Measurements from ENCODE around the gene ADAM33.

ADAM33 gene

DNA sequence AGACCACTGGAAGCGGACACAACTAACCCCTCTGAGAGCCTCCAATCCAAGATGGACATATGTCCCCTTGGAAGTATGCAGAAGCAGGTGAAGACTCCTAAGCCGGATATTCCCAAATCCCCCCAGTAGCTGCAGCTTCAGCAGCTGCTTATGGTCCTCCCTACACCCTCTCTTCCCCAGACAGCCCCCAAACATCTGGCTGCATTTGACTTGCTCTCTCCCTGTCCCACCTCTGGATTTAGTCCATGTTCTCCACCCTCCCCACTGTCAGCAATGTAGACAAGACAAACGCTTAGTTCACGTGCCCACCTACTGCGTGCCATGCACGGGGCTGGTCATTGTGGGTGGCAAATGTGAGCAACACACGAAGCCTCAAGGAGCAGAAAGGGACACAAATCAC lies 4.6 kb upstream of the ADAM33 start:
- no peak for DNase-seq

DNA sequence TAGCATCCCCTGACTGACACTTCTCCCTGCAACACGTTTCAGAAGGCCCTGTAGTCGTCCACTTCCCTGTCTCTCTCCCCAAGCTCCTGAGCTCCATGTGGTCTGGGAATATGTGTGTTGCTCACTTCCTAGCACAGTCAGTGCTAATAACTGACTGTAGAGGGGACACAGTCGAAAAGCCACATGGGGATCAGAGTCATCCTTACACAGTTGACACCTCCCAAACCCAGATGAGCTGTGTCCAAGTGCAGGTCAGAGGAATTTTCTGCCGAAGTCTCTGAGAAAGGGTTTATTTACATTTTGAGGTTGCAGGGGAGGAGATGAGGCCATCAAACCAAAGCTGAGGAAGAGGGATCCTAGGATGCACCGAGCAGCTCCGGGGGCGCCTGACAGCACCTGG lies 3.5 kb upstream of the ADAM33 start:
- no peak for DNase-seq

DNA sequence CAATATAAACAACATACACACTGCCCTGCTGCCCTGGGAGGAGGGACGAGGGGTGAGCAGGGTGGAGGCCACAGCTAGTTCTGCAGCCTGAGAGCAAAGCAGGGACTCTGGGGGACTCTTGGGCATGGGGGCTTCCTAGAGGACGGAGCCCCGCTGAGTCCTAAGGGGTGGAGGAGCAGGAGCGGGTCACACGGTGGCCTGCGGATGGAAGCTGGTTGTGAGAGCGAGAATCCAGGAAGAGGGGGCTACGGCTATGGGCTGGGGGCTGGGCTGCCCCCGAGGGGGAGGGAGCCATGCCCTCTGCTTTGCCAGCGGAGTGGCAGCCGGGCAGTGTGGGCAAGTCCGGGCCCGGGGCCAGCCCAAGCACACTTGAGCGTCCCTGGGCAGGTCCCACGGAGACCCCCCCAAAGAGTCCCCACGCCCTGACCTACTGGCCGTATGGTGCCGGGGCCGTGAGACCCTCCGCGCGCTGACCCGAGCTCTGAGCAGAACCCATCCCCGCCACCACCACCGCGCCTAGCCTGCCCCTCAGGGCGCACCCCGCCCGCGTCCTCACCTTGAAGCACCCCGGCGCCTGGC lies 369 bp downstream of the ADAM33 start:
- no peak for DNase-seq

DNA sequence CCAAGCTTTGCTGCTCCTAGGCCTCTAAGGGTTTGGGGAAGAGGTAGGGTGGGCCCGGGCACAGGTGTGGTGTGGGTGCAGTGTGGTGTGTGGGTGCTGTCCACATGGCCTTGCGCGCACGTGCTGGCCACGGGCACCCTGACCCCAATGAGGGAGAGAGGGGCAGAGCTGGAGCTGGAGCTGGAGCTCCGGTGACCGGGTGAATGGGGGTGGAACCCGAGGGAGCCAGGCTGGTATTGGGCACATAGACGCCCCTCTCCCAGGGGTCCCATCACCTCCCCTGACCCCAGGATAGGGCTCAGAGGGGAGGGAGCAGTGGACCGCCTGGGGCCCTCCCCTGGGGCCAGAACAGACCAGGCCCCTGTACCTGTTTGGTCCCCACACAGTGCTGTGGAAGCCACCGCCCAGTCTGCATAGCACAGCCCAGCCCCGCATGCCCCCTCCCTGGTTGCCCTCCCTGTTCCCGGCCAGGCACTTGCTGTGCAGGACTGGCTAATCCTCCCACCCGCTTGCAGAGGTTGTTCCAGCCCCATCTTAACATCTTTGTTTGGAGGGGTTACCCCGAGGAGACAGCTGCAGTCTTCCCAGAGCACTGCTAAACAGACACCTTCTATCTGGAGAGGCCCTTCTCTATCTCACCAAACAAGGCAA lies 984 bp downstream of the ADAM33 start:
- no peak for DNase-seq

DNA sequence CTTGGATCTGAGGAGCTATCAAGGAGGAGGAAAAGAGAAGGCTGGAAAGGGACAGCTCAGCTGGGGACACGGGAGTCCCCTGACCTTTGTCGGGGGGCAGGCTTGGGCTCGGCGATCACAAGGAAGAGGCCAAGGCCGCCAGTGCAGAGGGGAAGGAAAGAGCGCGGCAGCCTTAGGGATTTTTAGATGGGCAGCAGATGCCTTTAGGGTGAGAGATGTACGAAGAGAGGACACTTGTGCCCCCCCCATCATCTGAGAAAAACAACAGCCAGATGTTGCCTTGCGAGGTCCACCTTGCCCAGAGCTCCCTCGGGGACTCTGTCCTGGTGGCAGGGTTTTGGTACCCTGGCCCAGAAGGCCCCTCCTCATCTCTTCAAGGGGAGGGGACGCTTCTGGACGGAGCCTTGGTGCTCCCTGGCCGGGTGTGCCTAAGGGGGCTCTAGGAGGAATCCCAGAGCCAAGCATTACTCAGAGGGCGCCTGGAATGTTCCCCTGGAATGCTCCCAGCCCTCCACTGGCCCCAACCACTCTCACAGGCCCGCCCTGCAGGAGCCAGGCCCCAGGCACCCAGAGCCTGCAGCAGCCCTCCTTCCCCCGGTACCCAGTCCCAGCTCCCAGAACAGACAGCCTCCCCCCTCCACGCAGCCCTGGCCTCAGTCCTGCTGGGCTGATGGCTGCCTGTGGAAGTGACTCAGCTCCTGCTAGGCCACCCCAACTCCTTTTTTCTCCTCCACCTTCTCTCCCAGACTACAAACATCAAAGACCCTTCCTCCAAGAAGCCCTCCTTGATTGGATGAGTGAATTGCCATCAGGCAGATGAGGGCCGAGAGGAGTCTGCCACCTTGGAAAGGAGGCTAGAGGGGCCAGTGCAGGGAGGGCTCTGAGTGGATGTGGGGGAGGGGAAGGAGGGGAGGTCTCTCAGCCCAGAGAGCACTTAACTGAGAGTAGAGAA lies 1.8 kb downstream of the ADAM33 start:
- DNase-seq = no peak

DNA sequence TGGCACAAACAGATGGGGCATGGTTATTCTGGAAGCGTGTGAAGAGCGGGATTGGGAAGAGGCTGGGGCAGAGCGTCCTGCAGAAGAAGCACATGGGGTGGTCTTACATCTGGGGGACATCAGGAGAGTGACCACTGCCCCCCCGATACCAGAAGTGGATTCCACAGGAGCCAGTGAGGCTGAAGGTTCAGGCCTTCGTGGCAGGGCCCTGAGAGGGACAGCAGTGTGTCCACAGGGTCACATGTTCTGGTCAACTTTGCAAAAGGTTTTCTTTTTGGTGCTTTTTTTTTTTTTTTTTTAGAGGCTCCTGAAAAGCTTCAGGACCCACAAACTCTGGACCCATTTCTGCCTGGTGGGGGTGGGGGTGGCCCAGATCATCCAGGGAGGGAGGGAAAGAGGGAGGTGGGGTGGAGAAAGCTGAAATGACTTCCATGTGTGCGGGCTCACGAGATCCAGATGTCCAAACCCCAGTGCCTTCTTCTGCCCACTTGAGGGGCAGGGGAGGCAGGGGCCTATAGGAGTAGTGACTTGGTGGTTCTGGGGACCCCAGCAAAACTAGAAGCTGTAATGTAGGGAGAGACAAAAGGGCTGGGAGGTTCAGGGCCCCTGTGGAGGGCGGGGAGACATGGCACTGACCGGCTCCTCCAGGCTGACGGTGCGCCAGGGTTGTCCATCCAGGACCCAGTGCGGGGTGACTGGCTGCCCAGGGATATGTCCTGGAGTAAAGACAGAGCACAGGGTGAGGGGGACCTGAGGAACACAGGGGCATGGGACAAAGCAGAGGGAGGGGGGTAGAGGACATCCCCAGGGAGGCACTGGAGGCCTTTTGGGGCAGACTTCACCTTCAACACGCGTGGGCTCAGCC lies 2.7 kb downstream of the ADAM33 start:
- no peak for DNase-seq

DNA sequence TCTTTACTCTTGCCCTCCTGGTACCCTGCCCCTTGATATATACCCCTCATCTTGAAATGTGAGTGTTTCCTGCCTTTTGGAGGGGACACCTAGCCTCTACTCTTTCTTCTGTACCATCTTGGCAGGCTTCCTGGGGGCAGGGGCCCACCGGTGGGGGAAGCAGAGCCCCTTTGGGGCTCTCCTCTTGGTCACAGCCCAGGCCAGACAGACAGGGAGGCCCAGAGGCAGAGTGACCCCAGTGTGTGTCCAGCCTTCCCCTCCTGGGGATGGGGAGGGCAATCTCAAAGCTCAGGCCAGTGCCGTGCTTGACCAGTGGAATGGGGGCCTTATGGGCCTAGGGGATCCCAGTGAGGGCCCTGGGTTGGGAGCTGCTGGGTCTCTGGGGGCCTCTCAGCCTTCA lies 3.6 kb downstream of the ADAM33 start:
- no peak for DNase-seq

DNA sequence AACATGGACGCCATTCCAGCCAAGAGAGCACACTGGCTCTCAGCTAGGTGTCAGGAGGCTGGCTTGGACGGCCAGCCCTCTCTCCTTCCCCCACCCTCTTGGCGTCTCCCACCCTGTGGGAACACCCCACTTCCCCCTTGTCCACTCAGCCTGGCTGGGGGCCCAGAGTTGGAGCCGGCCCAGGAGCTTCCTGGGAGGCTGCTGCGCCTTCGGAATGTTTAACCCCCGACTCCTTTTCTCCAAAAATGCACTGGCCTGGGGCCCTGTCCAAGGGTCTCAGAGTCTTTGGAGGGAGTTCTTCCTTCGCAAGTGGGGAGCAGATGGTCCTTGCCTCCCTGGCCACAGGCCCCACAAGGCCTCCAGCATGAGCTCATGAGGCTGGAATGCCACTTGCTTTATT lies 4.1 kb downstream of the ADAM33 start:
- no peak for DNase-seq

DNA sequence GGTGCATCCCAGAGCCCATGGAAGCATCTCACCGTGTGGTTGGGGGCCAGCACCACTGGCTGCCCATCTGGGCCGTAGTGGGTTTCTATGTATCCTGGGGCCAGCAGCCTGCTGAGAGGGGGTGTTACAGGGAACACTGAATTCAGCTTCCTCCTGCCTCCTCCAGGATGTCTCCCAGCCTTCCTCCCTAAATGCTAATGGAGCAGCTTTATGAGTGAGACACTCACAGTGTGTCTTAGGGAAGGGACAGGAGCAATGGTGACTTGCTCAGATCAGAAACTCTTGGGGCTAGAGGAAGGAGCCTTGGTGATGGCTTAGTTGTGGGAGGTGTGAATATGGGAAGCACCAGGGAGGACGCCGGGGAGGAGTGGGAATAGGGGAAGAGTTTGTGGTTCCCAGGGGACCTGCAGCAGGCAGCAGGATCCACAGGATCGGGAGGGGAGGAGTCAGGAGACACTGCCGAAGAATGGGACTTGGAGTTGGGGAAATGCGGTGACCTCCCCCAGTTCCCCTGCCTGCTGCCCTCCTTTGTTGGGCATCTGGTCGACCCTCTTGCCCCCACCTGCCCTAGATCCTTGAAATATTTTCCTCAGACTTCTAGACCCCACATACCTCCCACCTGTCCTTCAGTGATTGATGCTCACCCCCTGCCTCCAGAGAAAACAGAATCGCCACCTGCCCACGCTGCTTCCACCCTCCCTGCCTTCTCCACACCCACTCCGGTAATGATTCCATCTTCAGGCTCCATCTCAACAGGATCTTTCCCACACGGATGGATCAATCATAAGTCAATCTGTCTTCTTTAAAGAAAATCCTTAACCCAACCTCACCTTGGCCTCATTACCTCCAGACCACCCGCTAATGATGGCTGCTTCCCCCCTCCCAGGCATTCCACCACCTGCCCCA lies 6.6 kb downstream of the ADAM33 start:
- DNase-seq = no peak

DNA sequence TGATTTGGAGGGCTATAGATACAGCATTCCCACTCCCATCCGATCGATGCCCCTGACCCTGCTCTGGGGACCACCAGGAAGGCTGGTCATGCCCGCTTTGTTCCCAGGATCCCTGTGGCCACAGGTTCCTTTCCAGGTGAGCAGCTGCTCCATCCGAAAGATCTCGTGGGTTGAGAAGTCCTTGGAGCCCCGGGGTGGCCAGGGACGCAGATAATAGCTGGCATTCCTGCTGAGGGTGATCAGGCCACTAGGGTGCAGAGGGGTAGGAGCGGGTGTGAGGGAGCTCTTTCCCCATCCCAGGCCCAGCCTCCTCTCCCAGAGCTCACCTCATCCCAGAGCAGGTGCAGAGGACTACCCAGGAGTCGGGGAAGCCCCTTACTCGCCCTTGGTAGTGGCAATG lies 7.4 kb downstream of the ADAM33 start:
- no peak for DNase-seq

DNA sequence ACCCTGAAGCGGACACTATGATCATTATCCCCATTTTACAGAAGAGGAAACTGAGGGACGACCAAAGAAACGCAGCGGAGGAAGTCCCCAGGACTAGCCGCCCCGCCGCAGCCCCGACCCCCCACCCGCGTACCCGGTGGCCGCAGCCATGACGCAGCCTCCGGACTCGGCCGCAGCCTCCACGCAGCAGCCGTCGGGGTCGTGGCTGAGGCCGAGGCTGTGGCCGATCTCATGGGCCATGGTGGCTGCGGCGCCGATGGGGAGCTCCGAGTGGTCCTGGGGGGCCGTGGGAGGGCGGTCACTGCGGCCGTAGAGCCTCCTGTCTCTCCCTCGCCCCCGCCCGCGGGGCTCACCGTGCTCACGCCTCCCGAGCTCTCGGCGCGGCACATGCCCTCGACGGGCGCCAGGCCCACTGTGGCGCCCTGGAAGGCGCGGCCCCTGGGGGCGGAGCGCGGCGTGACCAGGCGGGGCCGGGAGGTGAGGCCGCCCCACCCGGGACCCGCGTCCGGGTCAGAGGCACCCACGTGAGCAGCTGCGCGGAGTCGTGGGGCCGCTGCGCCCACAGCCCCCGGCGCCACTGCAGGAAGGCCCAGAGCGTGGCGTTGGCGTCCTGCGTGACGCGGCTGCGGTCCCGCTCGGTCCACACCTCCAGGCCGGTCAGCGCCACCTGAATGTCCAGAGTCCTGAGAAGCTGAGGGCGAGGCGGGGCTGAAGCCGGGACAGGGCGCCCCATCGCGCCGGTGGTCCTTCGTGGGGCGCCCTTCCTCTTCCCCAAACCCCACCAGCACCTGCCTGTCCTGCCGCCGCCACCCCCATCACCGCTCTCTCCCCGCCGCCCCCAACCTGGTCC lies 8.4 kb downstream of the ADAM33 start:
- no peak for DNase-seq

DNA sequence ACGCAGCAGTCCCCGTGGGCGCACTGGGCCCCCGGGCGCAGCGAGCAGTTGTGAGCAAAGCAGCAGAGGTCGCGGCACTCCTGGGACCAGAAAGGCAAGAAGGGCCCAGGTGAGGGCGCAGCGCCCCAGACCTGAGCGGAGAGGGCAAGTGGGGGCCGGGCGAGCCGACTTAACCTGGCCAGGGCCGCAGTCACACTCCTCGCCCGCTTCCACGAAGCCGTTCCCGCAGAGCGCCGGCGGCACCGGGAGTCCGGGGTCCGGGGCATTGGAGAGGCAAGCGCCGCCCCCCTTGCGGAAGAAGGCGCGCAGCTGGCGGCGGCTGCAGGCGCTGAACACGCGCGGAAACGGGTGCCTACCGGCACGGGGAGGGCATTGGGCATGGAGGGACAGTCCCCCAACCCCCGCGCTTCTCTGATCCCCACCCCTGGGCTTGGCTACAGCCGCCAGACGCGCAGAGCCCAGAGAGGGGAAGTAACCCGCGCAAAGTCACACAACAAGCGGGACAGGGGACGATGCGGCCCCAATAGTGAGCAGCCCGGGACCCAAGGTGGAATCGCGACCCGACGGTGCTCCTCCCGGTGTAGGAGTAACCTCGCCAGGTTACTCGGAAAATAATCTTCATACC lies 9.2 kb downstream of the ADAM33 start:
- DNase-seq = no peak

DNA sequence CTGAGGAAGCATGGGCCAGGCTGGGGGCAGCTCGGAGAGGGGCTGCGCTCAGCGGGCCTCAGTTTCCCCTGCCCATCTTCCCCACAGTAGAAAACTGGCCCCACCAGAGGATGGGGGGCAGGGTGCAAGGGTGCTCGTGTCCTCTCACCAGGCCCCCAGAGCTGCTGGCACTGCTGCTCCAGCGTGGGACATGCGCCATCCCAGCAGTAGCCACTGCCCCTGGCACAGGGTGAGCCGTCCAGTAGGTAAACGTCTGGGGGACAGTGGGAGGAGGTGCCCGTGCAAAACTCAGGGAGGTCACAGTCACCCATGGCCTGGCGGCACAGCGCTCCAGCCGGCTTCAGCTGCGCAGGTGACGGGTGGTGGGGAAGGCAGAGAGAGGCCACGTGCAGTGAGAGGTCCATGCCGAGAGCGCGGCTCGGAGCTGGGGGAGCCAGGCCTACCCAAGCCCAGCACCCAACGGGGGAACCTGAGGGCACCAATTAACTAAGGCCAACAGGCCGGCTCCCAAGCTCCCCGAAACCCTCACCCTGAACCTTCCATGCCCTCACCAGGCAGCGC lies 9.7 kb downstream of the ADAM33 start:
- no peak for DNase-seq

DNA sequence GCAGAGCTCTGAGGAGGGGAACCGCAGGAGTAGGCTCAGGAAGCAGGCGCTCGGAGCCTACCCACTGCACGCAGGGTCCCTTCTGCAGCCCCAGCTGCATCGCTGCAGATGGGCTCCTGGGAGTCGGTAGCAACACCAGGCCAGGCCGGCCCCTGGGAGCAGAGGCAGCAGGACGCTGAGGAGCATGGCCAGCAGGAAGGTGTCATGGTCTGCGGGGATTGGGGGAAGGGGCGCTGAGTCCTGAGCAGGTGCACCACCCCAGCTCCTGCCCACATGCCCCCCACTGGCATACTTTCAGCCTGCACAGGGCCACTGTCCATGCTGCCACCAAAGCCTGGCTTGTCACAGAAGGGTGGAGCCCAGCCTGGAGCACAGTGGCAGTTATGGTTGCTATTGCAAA lies 10.9 kb downstream of the ADAM33 start:
- DNase-seq = no peak

DNA sequence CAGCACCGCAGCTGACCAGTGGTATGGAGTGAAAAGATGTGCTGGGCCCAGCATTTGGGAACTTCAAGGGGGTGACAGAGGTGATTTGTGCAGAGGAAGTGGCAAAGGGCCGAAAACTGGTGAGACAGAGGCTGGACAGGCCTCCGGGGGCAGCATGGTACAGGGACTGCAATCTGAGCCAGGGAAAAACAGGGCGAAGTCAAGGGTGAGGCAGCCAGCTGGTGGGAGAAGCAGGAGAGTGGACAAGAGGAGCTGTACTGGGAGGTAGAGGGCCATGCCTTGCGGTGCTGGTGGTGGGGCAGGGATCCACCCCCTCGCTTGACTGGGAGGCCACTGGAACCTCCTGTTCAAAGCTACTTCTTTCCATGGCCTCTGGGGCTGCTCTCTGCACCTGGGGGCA lies 11.3 kb downstream of the ADAM33 start:
- no peak for DNase-seq

DNA sequence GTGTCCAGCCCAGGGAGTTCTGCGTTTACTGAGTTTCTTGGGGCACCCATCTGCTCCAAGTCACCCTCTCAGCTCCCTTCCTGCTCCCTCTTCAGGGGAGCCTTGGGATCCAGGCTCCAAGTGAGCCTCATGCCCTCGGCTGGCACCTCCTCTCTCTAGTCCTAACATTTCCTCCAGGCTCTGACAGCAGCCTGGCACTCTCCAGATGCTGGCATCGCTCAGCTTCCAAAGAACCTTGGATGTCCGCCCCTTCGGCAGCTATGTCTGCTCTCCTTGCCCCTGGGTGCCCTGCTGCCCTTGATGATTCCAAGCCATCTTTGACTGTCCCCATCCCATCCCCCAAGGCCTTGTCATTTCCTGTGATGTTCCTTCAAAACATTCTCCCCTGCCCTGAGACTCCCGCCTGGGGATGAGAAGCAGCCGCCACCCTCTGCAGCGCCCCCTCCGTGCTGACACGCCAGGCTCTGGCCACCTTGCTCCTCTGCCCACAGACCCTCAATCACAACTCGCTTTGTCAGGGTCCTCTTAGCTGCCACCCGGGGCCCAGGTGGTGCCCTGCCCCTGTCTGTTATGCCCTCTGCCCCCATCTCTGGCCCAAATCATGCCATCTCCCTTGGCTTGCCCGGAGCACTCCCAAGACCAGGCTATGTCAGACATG lies 12.0 kb downstream of the ADAM33 start:
- no peak for DNase-seq

DNA sequence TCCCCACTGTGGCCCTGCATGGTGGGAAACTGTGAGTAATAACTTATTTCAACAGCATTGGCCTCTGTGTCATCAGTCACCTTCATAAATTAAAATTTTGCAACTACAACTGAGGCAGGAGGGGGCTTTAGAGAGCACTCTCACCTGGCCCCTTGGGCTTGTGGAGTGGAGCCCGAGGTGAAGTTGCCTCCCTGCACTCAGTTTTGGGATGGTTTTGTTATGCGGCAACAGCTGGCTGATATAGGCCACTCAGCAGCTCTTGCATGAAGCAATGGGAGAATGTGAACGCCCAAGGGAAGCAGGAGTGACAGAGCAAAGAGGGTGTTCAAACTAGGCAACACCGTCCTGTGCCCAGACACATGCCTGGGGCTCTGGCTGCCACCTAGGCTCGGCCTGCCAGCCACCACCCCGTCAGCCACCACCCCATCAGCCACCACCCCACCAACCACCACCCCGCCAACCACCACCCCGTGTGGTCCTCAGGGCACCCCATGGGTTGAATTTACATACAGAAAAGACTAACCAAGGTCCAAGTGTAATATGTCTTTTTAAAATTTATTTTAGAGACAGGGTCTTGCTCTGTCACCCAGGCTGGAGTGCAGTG lies 14.3 kb downstream of the ADAM33 start:
- no peak for DNase-seq

DNA sequence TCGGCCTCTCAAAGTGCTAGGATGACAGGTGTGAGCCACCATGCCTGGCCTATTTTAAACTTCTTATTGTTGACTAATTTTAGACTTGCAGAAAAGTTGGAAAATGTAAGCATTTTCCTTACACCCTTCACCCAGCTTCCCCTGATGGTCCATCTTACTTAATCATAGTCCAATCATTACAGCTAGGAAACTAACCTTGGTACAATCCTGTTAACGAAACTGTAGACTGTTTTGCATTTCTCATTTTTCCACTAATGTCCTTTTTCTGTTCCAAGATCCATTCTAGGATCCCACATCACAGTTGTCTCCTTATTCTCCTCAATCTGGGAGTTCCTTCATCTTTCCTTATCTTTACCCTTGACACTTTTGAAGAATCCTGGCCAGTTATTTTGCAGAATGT lies 18.0 kb downstream of the ADAM33 start:
- DNase-seq = no peak

DNA sequence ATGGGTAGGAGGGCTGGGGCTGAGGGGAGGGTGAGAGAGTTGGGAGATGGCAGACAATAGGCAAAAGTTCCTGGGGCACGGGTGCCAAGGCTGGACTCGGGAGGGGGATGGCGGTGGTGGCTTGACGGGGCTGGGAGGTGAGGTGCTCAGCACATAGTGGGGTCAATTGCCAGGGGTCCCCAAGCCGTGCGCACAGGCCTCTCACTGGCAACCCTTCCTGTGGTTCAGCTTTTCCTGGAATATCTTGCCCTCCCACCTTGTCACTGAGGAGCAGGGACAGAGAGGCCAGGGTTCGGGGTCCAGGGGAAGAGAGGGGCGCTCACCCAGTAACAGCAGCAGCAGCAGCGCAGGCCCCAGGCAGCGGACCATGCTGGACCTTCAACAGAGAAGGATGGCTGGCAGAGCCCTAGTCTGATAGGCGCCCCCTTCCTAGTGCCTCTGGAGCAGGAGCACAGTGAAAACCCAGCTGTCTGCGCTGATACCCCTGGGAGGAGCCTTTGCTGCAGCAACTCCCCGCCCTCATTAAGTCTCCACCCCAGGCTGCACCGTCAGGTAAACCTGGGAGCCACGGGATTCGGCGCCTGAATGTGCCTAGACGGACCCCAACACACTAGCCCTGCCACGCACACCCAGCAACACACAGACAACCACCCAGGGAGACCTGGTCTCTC lies 18.6 kb downstream of the ADAM33 start, which contains the start of gene GFRA4:
GFRA4 (minus strand) TSS at position 369 of the 671 bp plus-strand sequence; CDS start at position 369, 0 bp downstream.
- DNase-seq = no peak
